H1 (cell line): Measurements from ENCODE around the gene CSDE1. TPM values are rescaled to one million over a fixed set of nuclear protein-coding genes. Genes with fewer than 3 reads are reported as not detected.

Source experiments
- CTCF ChIA-PET: fragments of 300-600 bp; sonication (Branson Sonifier 250); formaldehyde crosslinking; loops from one replicate; lab custom pipeline; 2021; ENCODE audit not compliant: partially characterized antibody; lab: Charles Lee
- POLR2A ChIA-PET: fragments of 300-600 bp; sonication (Branson Sonifier 250); formaldehyde crosslinking; loops from one replicate; lab custom pipeline; 2021; ENCODE audit warnings: inconsistent platforms; ENCODE audit not compliant: partially characterized antibody; lab: Charles Lee
- DNase-seq, 2 experiments: peaks; one replicate each; pipeline versions ENCODE4 v3.0.0 to v3.0.0-alpha.2; 2010 to 2022; ENCODE audit warnings: low spot score in 2 of 2, low read depth in 1 of 2, mixed read lengths in 1 of 2
- FAIRE-seq: peaks from 2 replicates; lab custom pipeline; 2011; peaks lifted over from hg19 to GRCh38; lab: Jason Lieb, UNC
- H2AFZ ChIP-seq: 2 replicates; pipeline ENCODE4 v1.8.1; 2012; ENCODE audit warnings: low read length, inconsistent platforms
- H2AK5ac ChIP-seq: 2 replicates; pipeline ENCODE4 v1.6.1; 2013; ENCODE audit warnings: low read depth, low read length
- H2BK120ac ChIP-seq: replicated peaks from 2 replicates; pipeline ENCODE3; 2013; ENCODE audit warnings: low read depth, low read length, inconsistent platforms
- H2BK12ac ChIP-seq: 2 replicates; pipeline ENCODE4 v1.6.1; 2013; ENCODE audit warnings: low read depth, low read length
- H2BK15ac ChIP-seq: 2 replicates; pipeline ENCODE4 v1.6.1; 2013; ENCODE audit warnings: low read length
- H2BK20ac ChIP-seq: 2 replicates; pipeline ENCODE4 v1.6.1; 2013; ENCODE audit warnings: low read length
- H2BK5ac ChIP-seq: 2 replicates; pipeline ENCODE4 v1.6.1; 2013; ENCODE audit warnings: low read depth, low read length
- H3K14ac ChIP-seq: 2 replicates; pipeline ENCODE4 v1.6.1; 2013; ENCODE audit warnings: inconsistent platforms; ENCODE audit not compliant: insufficient read length
- H3K18ac ChIP-seq: 2 replicates; pipeline ENCODE4 v1.6.1; 2013; ENCODE audit warnings: low read length; ENCODE audit errors: extremely low read depth
- H3K23ac ChIP-seq: 2 replicates; pipeline ENCODE4 v1.6.1; 2013; ENCODE audit warnings: inconsistent platforms; ENCODE audit not compliant: insufficient read length
- H3K23me2 ChIP-seq: 2 replicates; pipeline ENCODE4 v1.6.1; 2013; ENCODE audit warnings: low read depth, low read length
- H3K27ac ChIP-seq: 2 replicates; pipeline ENCODE4 v1.6.1; 2011; ENCODE audit warnings: low read depth, low read length, inconsistent platforms
- H3K27me3 ChIP-seq, 4 experiments: replicated peaks in 1 of 4; 1 replicate in 1 of 4; 2 replicates in 3 of 4; pipeline versions ENCODE4 v1.6.1 to v1.8.1; 2011 to 2013; ENCODE audit warnings: low read length in 3 of 4, mild to moderate bottlenecking in 3 of 4, inconsistent platforms in 2 of 4, mixed read lengths in 2 of 4, moderate library complexity in 1 of 4; ENCODE audit not compliant: control insufficient read depth in 3 of 4, insufficient read depth in 3 of 4; ENCODE audit errors: extremely low read depth in 1 of 4
- H3K36me3 ChIP-seq, 4 experiments: 2 replicates each; pipeline versions ENCODE4 v1.6.1 to v1.8.1; 2011 to 2013; ENCODE audit warnings: mild to moderate bottlenecking in 4 of 4, low read length in 3 of 4, moderate library complexity in 2 of 4, control low read depth in 1 of 4, inconsistent platforms in 1 of 4; ENCODE audit not compliant: insufficient read depth in 4 of 4, control insufficient read depth in 2 of 4
- H3K4ac ChIP-seq: replicated peaks from 2 replicates; pipeline ENCODE3; 2013; ENCODE audit warnings: low read length, low read depth, mixed read lengths, inconsistent platforms; ENCODE audit not compliant: insufficient read length
- H3K4me1 ChIP-seq, 4 experiments: replicated peaks in 1 of 4; 1 replicate in 1 of 4; 2 replicates in 3 of 4; pipeline versions ENCODE4 v1.6.1 to v1.8.1; 2011 to 2013; ENCODE audit warnings: low read length in 3 of 4, inconsistent platforms in 2 of 4, mixed read lengths in 1 of 4; ENCODE audit not compliant: insufficient read depth in 4 of 4, control insufficient read depth in 3 of 4
- H3K4me2 ChIP-seq, 2 experiments: 2 replicates each; pipeline versions ENCODE4 v1.6.1 to v1.8.1; 2011 to 2013; ENCODE audit warnings: low read depth in 2 of 2, low read length in 2 of 2, control low read depth in 1 of 2, inconsistent platforms in 1 of 2, mild to moderate bottlenecking in 1 of 2; ENCODE audit not compliant: insufficient read depth in 1 of 2
- H3K4me3 ChIP-seq, 4 experiments: fragments of 200-600, 300-600 bp in 1 of 4; sonication (generic), shearing (Covaris generic), sonication (Bioruptor Twin) in 1 of 4; 2 replicates each; pipeline versions ENCODE4 v1.5.1 to v1.8.1; 2011 to 2016; ENCODE audit warnings: low read length in 4 of 4, low read depth in 3 of 4, control low read depth in 2 of 4, inconsistent platforms in 2 of 4, mild to moderate bottlenecking in 2 of 4, mixed read lengths in 1 of 4, moderate library complexity in 1 of 4; ENCODE audit not compliant: insufficient read depth in 2 of 4; ENCODE audit errors: extremely low read depth in 1 of 4
- H3K56ac ChIP-seq: replicated peaks from 2 replicates; pipeline ENCODE3; 2013; ENCODE audit warnings: low read depth, mild to moderate bottlenecking, mixed read lengths, low read length, inconsistent platforms; ENCODE audit not compliant: insufficient read length
- H3K79me1 ChIP-seq: 2 replicates; pipeline ENCODE4 v1.6.1; 2013; ENCODE audit warnings: low read depth, low read length, control low read depth
- H3K79me2 ChIP-seq, 2 experiments: 2 replicates each; pipeline versions ENCODE4 v1.6.1 to v1.8.1; 2012 to 2013; ENCODE audit warnings: low read length in 2 of 2, mild to moderate bottlenecking in 2 of 2, inconsistent platforms in 1 of 2; ENCODE audit not compliant: insufficient read depth in 2 of 2, control insufficient read depth in 1 of 2
- H3K9ac ChIP-seq, 4 experiments: replicated peaks in 1 of 4; 1 replicate in 1 of 4; 2 replicates in 3 of 4; pipeline versions ENCODE4 v1.6.1 to v1.8.1; 2011 to 2013; ENCODE audit warnings: low read depth in 3 of 4, low read length in 3 of 4, control low read depth in 2 of 4, mild to moderate bottlenecking in 2 of 4, moderate library complexity in 2 of 4, inconsistent platforms in 1 of 4; ENCODE audit errors: extremely low read depth in 1 of 4
- H3K9me3 ChIP-seq, 2 experiments: 2 replicates each; pipeline versions ENCODE4 v1.6.1 to v1.8.1; 2012 to 2013; ENCODE audit warnings: mild to moderate bottlenecking in 2 of 2, moderate library complexity in 2 of 2, control low read depth in 1 of 2, inconsistent platforms in 1 of 2, low read depth in 1 of 2, low read length in 1 of 2, mixed read lengths in 1 of 2; ENCODE audit not compliant: insufficient read depth in 2 of 2
- H4K20me1 ChIP-seq, 2 experiments: replicated peaks in 1 of 2; 2 replicates each; pipeline versions ENCODE3 to v1.8.1; 2011 to 2013; ENCODE audit warnings: inconsistent platforms in 2 of 2, low read length in 2 of 2, mild to moderate bottlenecking in 1 of 2; ENCODE audit not compliant: insufficient read depth in 2 of 2, control insufficient read depth in 1 of 2
- H4K5ac ChIP-seq: 2 replicates; pipeline ENCODE4 v1.6.1; 2013; ENCODE audit warnings: low read length, low read depth, mixed read lengths, inconsistent platforms; ENCODE audit not compliant: insufficient read length
- H4K8ac ChIP-seq: 2 replicates; pipeline ENCODE4 v1.8.0; 2013; ENCODE audit warnings: mild to moderate bottlenecking, moderate library complexity, low read length, inconsistent platforms; ENCODE audit not compliant: insufficient read depth; ENCODE audit errors: extremely low read depth
- H4K91ac ChIP-seq: replicated peaks from 2 replicates; pipeline ENCODE3; 2013; ENCODE audit warnings: low read length, mixed read lengths, inconsistent platforms; ENCODE audit not compliant: insufficient read length
- BACH1 ChIP-seq: IDR thresholded peaks from 2 replicates; pipeline ENCODE4 v1.6.1; 2012; ENCODE audit warnings: low read length, improper control_type of control experiment
- SP2 ChIP-seq: IDR thresholded peaks from 2 replicates; pipeline ENCODE4 v1.6.1; 2012; ENCODE audit warnings: mild to moderate bottlenecking, low read length, inconsistent platforms
- WGBS, 2 experiments: shearing (Covaris generic) in 1 of 2; methylation state at CpG; one replicate each; pipeline versions ENCODE4 v1.1.6 to v1.1.7; 2013 to 2015; ENCODE audit warnings: low lambda C conversion rate in 2 of 2, mixed read lengths in 2 of 2, inconsistent platforms in 1 of 2, low coverage in 1 of 2, missing lambda C conversion rate in 1 of 2; ENCODE audit not compliant: insufficient replicate concordance in 2 of 2, insufficient coverage in 1 of 2, insufficient read length in 1 of 2; ENCODE audit errors: extremely low coverage in 1 of 2, missing lambda C conversion rate in 1 of 2; 5-methylcytosine and 5-hydroxymethylcytosine counted together
- polyA plus RNA-seq, 7 experiments: library from polyadenylated mRNA; depleted of rRNA in 3 of 7; stranded (reverse) in 5 of 7; unstranded in 2 of 7; fragments of >200 nt in 5 of 7; fragments of 200-250 nt in 2 of 7; gene quantifications; 1 replicate in 5 of 7; 2 replicates in 1 of 7; 4 replicates in 1 of 7; pipeline versions ENCODE4 v1.2.1 to v1.2.3, GENCODE V29; 2011 to 2013; ENCODE audit warnings: missing spikeins in 2 of 7, mixed read lengths in 2 of 7
- total RNA-seq: library from RNA; stranded (reverse); fragmentation: NEBNext Ultra II Directional; extraction: Animal tissue kit (Norgen Biotek cat#: 25700); gene quantifications from 2 replicates; pipeline ENCODE4 v1.2.1, GENCODE V29; 2021

The CSDE1 gene
- total and polyA plus RNA-seq, 2 of the 8 experiments (the other 6 are each of a cell fraction or from before 2014, with no cell fraction given): 149 to 635 TPM

DNA sequence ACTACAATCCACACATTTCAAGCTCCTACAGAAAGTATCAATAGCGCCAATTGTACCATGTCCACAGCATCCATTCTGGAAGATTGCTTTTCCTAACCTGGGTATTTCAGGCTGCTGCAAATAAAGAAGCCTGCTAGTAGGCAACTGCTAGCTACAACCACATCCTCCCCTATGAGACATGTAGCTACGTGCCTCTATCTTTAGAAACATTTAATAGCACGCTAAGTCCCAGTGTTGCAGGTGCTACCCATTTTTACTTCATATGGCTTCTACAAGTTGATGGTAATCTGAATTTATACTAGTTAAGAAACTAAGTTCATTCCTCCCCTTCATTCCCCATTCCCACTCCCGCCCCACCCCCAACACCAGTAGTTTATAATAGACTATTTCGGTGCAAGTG, 55.0 kb downstream of the CSDE1 start:
- H3K36me3 ChIP-seq: peaks cover 0 to 18% (median 8%) of the 10 kb centered on the region in 4 experiments; a peak in 6 of 8 replicates
- H3K23ac ChIP-seq: peak overlapping the region; percentile 22
- H3K18ac ChIP-seq: no peak overlapping the region
- H3K9ac ChIP-seq: no peak overlapping the region
- H2BK120ac ChIP-seq: no peak overlapping the region
- H3K4me1 ChIP-seq: no peaks in the 10 kb centered on the region
- H3K9me3 ChIP-seq: no peaks in the 10 kb centered on the region
- no peaks in the 10 kb centered on the region for H3K23me2 ChIP-seq
- no peak overlapping the region for H2AFZ ChIP-seq
- H2AK5ac ChIP-seq: no peak overlapping the region
- 90% methylated on average over 5 of the region's 5 CpGs; no CpG with 5 or more reads in 1 of the 2 experiments for WGBS, 2 experiments
- POLR2A ChIA-PET: interaction anchor here (1.2 to 7.6 kb wide), 5 partner anchors 9 to 53 kb away, joined by 3 to 54 read pairs (median 5); partner anchors contain the start of gene NRAS
- no peaks in the 10 kb centered on the region for H3K79me1 ChIP-seq
- H3K4me3 ChIP-seq: no peak overlapping the region
- H3K56ac ChIP-seq: no peak overlapping the region
- no peak for DNase-seq
- TF ChIP-seq SP2 (no peak), BACH1 (no peak)
- H2BK5ac ChIP-seq: no peak overlapping the region
- no peak overlapping the region for H4K8ac ChIP-seq
- CTCF ChIA-PET: interaction anchor here (1.0 kb wide), 1 partner anchor 33 kb away, joined by 4 read pairs; the partner anchor contains the start of gene DENND2C
- no peak overlapping the region for H3K27ac ChIP-seq
- no peak overlapping the region for H3K14ac ChIP-seq
- no peak overlapping the region for H2BK20ac ChIP-seq
- no peak overlapping the region for H3K4ac ChIP-seq
- no peak for FAIRE-seq
- H2BK12ac ChIP-seq: no peak overlapping the region
- no peak overlapping the region for H4K91ac ChIP-seq
- no peak overlapping the region for H2BK15ac ChIP-seq
- H3K79me2 ChIP-seq: no peaks in the 10 kb centered on the region
- H4K20me1 ChIP-seq: no peaks in the 10 kb centered on the region
- no peaks in the 10 kb centered on the region for H3K27me3 ChIP-seq
- H3K4me2 ChIP-seq: no peak overlapping the region
- H4K5ac ChIP-seq: no peak overlapping the region
